OCI-LY1 (cell line): ENCODE data around the gene RELCH.

ENCODE experiments used
- H2AFZ ChIP-seq: fragments of 200-600 bp; sonication (generic), shearing (Covaris generic); 2 replicates; pipeline ENCODE4 v1.6.0; 2014; ENCODE audit warnings: antibody characterized with exemption, mild to moderate bottlenecking, low read length
- H3F3A ChIP-seq: fragments of 200-600 bp; sonication (generic), shearing (Covaris generic); 2 replicates; pipeline ENCODE4 v1.6.0; 2014; ENCODE audit warnings: mild to moderate bottlenecking, antibody characterized with exemption, low read length, moderate library complexity; ENCODE audit not compliant: insufficient read depth
- H3K27ac ChIP-seq: fragments of 200-600 bp; sonication (generic); 2 replicates; pipeline ENCODE4 v1.5.1; 2014; ENCODE audit warnings: low read length, mixed run types, mild to moderate bottlenecking, low read depth; ENCODE audit not compliant: poor library complexity, severe bottlenecking
- H3K27me3 ChIP-seq: fragments of 200-600 bp; sonication (generic); 2 replicates; pipeline ENCODE4 v1.6.0; 2014; ENCODE audit warnings: antibody characterized with exemption, mild to moderate bottlenecking, low read length, moderate library complexity; ENCODE audit not compliant: insufficient read depth
- H3K36me3 ChIP-seq: fragments of 200-600 bp; sonication (generic); 2 replicates; pipeline ENCODE4 v1.6.1; 2014; ENCODE audit warnings: mild to moderate bottlenecking, antibody characterized with exemption, low read length, moderate library complexity, mixed read lengths; ENCODE audit not compliant: insufficient read depth
- H3K4me1 ChIP-seq: fragments of 200-600 bp; sonication (generic); 2 replicates; pipeline ENCODE4 v1.5.1; 2014; ENCODE audit warnings: mild to moderate bottlenecking, low read length, moderate library complexity; ENCODE audit not compliant: insufficient read depth, severe bottlenecking
- H3K4me2 ChIP-seq: fragments of 200-600 bp; sonication (generic), shearing (Covaris generic); 2 replicates; pipeline ENCODE4 v1.6.1; 2014; ENCODE audit warnings: low read length
- H3K4me3 ChIP-seq: fragments of 200-600 bp; sonication (generic); 2 replicates; pipeline ENCODE4 v1.5.1; 2014; ENCODE audit warnings: low read length, low read depth, mild to moderate bottlenecking, mixed read lengths; ENCODE audit not compliant: poor library complexity, severe bottlenecking
- H3K79me2 ChIP-seq: fragments of 200-600 bp; shearing (Covaris generic); 2 replicates; pipeline ENCODE4 v1.6.1; 2016; ENCODE audit warnings: mixed run types, low read length, mixed read lengths; ENCODE audit not compliant: insufficient read depth
- H3K9ac ChIP-seq: fragments of 200-600 bp; sonication (generic), shearing (Covaris generic); 2 replicates; pipeline ENCODE4 v1.6.1; 2014; ENCODE audit warnings: mild to moderate bottlenecking, low read length, mixed read lengths
- H3K9me2 ChIP-seq: fragments of 200-600 bp; sonication (generic), shearing (Covaris generic); 2 replicates; pipeline ENCODE4 v1.6.1; 2014; ENCODE audit warnings: low read depth, mild to moderate bottlenecking, low read length, mixed read lengths
- H3K9me3 ChIP-seq: fragments of 200-600 bp; shearing (Covaris generic); 2 replicates; pipeline ENCODE4 v1.6.1; 2014; ENCODE audit warnings: low read length, mixed read lengths
- H4K20me1 ChIP-seq: fragments of 200-600 bp; sonication (generic), shearing (Covaris generic); 2 replicates; pipeline ENCODE4 v1.6.0; 2016; ENCODE audit warnings: mild to moderate bottlenecking, low read length; ENCODE audit not compliant: insufficient read depth
- EZH2 ChIP-seq: fragments of 200-600 bp; sonication (generic), shearing (Covaris generic); IDR thresholded peaks from 2 replicates; pipeline ENCODE4 v1.8.0; 2017; ENCODE audit warnings: borderline replicate concordance, mixed run types, mild to moderate bottlenecking, antibody characterized with exemption, low read length, moderate library complexity, mixed read lengths
- TF ChIP-seq, protein P1 (sequence below): fragments of 200-600 bp; sonication (generic), shearing (Covaris generic); IDR thresholded peaks from 2 replicates; pipeline ENCODE4 v1.5.1; 2017; ENCODE audit warnings: mild to moderate bottlenecking, antibody characterized with exemption, low read length, moderate library complexity, mixed read lengths

The RELCH gene

GRCh38 chr18:62152844-62153243 is 34.2 kb upstream of the RELCH start:
- H3K4me3 ChIP-seq = no peak overlapping the region
- H3K36me3 ChIP-seq = peaks cover 8% of the 10 kb centered on the region
- TF ChIP-seq, protein P1, sequence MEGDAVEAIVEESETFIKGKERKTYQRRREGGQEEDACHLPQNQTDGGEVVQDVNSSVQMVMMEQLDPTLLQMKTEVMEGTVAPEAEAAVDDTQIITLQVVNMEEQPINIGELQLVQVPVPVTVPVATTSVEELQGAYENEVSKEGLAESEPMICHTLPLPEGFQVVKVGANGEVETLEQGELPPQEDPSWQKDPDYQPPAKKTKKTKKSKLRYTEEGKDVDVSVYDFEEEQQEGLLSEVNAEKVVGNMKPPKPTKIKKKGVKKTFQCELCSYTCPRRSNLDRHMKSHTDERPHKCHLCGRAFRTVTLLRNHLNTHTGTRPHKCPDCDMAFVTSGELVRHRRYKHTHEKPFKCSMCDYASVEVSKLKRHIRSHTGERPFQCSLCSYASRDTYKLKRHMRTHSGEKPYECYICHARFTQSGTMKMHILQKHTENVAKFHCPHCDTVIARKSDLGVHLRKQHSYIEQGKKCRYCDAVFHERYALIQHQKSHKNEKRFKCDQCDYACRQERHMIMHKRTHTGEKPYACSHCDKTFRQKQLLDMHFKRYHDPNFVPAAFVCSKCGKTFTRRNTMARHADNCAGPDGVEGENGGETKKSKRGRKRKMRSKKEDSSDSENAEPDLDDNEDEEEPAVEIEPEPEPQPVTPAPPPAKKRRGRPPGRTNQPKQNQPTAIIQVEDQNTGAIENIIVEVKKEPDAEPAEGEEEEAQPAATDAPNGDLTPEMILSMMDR = no peak
- no peak for TF ChIP-seq EZH2
- no peak overlapping the region for H3K4me2 ChIP-seq
- no peak overlapping the region for H3K9ac ChIP-seq
- H3K27me3 ChIP-seq = no peaks in the 10 kb centered on the region
- H3K9me2 ChIP-seq = no peaks in the 10 kb centered on the region
- H4K20me1 ChIP-seq = no peaks in the 10 kb centered on the region
- no peak overlapping the region for H2AFZ ChIP-seq
- no peaks in the 10 kb centered on the region for H3K79me2 ChIP-seq
- H3K4me1 ChIP-seq = no peaks in the 10 kb centered on the region
- no peak overlapping the region for H3K27ac ChIP-seq
- no peaks in the 10 kb centered on the region for H3F3A ChIP-seq
- no peaks in the 10 kb centered on the region for H3K9me3 ChIP-seq

DNA sequence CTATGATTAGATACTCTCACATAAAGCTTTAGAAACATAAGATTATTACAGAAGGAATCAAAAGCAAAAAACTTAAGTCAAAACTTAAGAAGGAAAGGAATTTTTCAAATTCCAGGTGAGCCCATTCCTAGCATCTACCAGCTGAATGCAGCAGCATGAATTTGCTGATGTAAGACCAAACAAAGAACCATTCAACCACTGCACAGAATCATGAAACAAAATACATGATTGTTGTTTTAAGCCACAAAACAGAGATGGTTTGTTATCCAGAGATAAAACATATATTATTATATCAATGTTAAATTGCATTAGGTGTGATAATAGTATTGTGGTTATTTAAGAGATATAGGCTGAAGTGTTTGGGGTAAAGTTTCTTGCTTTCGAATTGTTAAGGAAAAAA is 29.2 kb upstream of the RELCH start:
- H3K27me3 ChIP-seq = no peaks in the 10 kb centered on the region
- no peaks in the 10 kb centered on the region for H3K4me1 ChIP-seq
- no peaks in the 10 kb centered on the region for H3K79me2 ChIP-seq
- no peak overlapping the region for H3K9ac ChIP-seq
- no peaks in the 10 kb centered on the region for H3K9me3 ChIP-seq
- H2AFZ ChIP-seq = no peak overlapping the region
- peaks cover 10% of the 10 kb centered on the region; the same call in 1 of the 2 replicates for H3K36me3 ChIP-seq
- no peaks in the 10 kb centered on the region for H3F3A ChIP-seq
- H3K9me2 ChIP-seq = no peaks in the 10 kb centered on the region
- H3K27ac ChIP-seq = no peak overlapping the region
- no peaks in the 10 kb centered on the region for H4K20me1 ChIP-seq
- no peak overlapping the region for H3K4me3 ChIP-seq
- TF ChIP-seq, protein P1 = no peak
- TF ChIP-seq EZH2 = no peak
- H3K4me2 ChIP-seq = no peak overlapping the region

GRCh38 chr18:62164310-62164709 is 22.7 kb upstream of the RELCH start:
- Histone ChIP-seq H3K4me2 (no peak overlapping the region), H3K9me2 (no peaks in the 10 kb centered on the region), H3K9me3 (no peaks in the 10 kb centered on the region), H3K27me3 (no peaks in the 10 kb centered on the region), H4K20me1 (no peaks in the 10 kb centered on the region), H3K79me2 (no peaks in the 10 kb centered on the region), H2AFZ (no peak overlapping the region), H3K9ac (no peak overlapping the region), H3K4me1 (no peaks in the 10 kb centered on the region), H3F3A (no peaks in the 10 kb centered on the region), H3K27ac (no peak overlapping the region), H3K4me3 (no peak overlapping the region), H3K36me3 (peaks cover 5% of the 10 kb centered on the region; the same call in 1 of the 2 replicates)
- TF ChIP-seq, protein P1 = no peak
- no peak for TF ChIP-seq EZH2
